Neuronal stem cell (in vitro differentiated cells): ENCODE data around the gene TMTC4.
A peak's percentile ranks its signal among the peaks of the same experiment; 100 is the strongest.
"Not testable (repeated sequence)": the region's sequence is repeated elsewhere in the genome, so short reads cannot be mapped to it uniquely, and the experiment has no call there.

Experiments used
- DNase-seq: peaks from one replicate; pipeline ENCODE4 v3.0.0-alpha.2; 2013; ENCODE audit warnings: low spot score
- H2AFZ ChIP-seq: one replicate; pipeline ENCODE4 v1.6.1; 2013; ENCODE audit warnings: mild to moderate bottlenecking, low read length, inconsistent platforms
- H2AK5ac ChIP-seq: 2 replicates; pipeline ENCODE4 v1.6.1; 2013; ENCODE audit warnings: low read depth, mild to moderate bottlenecking, inconsistent platforms, low read length, moderate library complexity, mixed read lengths
- H2BK120ac ChIP-seq: 2 replicates; pipeline ENCODE4 v1.6.1; 2013; ENCODE audit warnings: low read depth, mild to moderate bottlenecking, inconsistent platforms, low read length, moderate library complexity, mixed read lengths
- H2BK12ac ChIP-seq: one replicate; pipeline ENCODE4 v1.6.1; 2013; ENCODE audit warnings: low read length, inconsistent platforms
- H2BK15ac ChIP-seq: 2 replicates; pipeline ENCODE4 v1.6.1; 2013; ENCODE audit warnings: mild to moderate bottlenecking, low read length, inconsistent platforms, mixed read lengths
- H2BK5ac ChIP-seq: one replicate; pipeline ENCODE4 v1.6.1; 2013; ENCODE audit warnings: inconsistent platforms, mild to moderate bottlenecking, low read length, moderate library complexity
- H3K14ac ChIP-seq: one replicate; pipeline ENCODE4 v1.6.1; 2013; ENCODE audit warnings: low read length, inconsistent platforms
- H3K18ac ChIP-seq: 2 replicates; pipeline ENCODE4 v1.6.1; 2013; ENCODE audit warnings: low read length, inconsistent platforms
- H3K23ac ChIP-seq: 2 replicates; pipeline ENCODE4 v1.6.1; 2013; ENCODE audit warnings: low read depth, mild to moderate bottlenecking, mixed read lengths, low read length, inconsistent platforms; ENCODE audit not compliant: poor library complexity
- H3K27ac ChIP-seq: replicated peaks from 3 replicates; pipeline ENCODE4 v1.5.1; 2013; ENCODE audit warnings: low read length, inconsistent platforms
- H3K27me3 ChIP-seq, 3 experiments: 2 replicates each; pipeline ENCODE4 v1.6.1; 2013; ENCODE audit warnings: low read length in 3 of 3, mild to moderate bottlenecking in 2 of 3, inconsistent platforms in 1 of 3, low read depth in 1 of 3, mixed read lengths in 1 of 3, moderate library complexity in 1 of 3; ENCODE audit not compliant: control insufficient read depth in 3 of 3, insufficient read depth in 3 of 3
- H3K36me3 ChIP-seq, 2 donors: replicated peaks in 1 of 2; 2 replicates each; pipeline ENCODE4 v1.6.1; 2013; ENCODE audit warnings: low read length in 2 of 2; ENCODE audit not compliant: control insufficient read depth in 2 of 2, insufficient read depth in 2 of 2
- H3K4ac ChIP-seq: 2 replicates; pipeline ENCODE4 v1.6.1; 2013; ENCODE audit warnings: inconsistent platforms, mild to moderate bottlenecking, low read length, moderate library complexity
- H3K4me1 ChIP-seq, 2 donors: 1 replicate in 1 of 2; 2 replicates in 1 of 2; pipeline ENCODE4 v1.6.1; 2013; ENCODE audit warnings: low read length in 2 of 2, low read depth in 1 of 2; ENCODE audit not compliant: control insufficient read depth in 2 of 2, insufficient read depth in 1 of 2
- H3K4me2 ChIP-seq: one replicate; pipeline ENCODE4 v1.6.1; 2013; ENCODE audit warnings: mild to moderate bottlenecking, low read length, inconsistent platforms; ENCODE audit not compliant: insufficient read depth, poor library complexity, severe bottlenecking
- H3K4me3 ChIP-seq, 2 donors: 2 replicates each; pipeline ENCODE4 v1.5.1; 2013; ENCODE audit warnings: low read length in 2 of 2, mild to moderate bottlenecking in 2 of 2, inconsistent platforms in 1 of 2, moderate library complexity in 1 of 2
- H3K79me1 ChIP-seq: one replicate; pipeline ENCODE4 v1.6.1; 2013; ENCODE audit warnings: low read depth, mild to moderate bottlenecking, inconsistent platforms, low read length, moderate library complexity
- H3K9ac ChIP-seq: one replicate; pipeline ENCODE4 v1.6.1; 2013; ENCODE audit warnings: mild to moderate bottlenecking, low read depth, low read length, inconsistent platforms; ENCODE audit not compliant: poor library complexity
- H3K9me3 ChIP-seq, 2 donors: replicated peaks in 1 of 2; 2 replicates each; pipeline versions ENCODE3 to v1.6.1; 2013; ENCODE audit warnings: low read length in 2 of 2, mild to moderate bottlenecking in 2 of 2, inconsistent platforms in 1 of 2, low read depth in 1 of 2, mixed read lengths in 1 of 2, moderate library complexity in 1 of 2; ENCODE audit not compliant: control insufficient read depth in 2 of 2, insufficient read depth in 1 of 2
- H4K8ac ChIP-seq: one replicate; pipeline ENCODE4 v1.6.1; 2013; ENCODE audit warnings: low read depth, mild to moderate bottlenecking, inconsistent platforms, low read length, moderate library complexity
- H4K91ac ChIP-seq: one replicate; pipeline ENCODE4 v1.6.1; 2013; ENCODE audit warnings: low read length, low read depth, mild to moderate bottlenecking, inconsistent platforms; ENCODE audit not compliant: poor library complexity
- WGBS, 2 donors: extraction: QIAGEN DNeasy Blood & Tissue Kit; methylation state at CpG; one replicate each; pipeline ENCODE4 v1.1.7; 2013; ENCODE audit warnings: missing lambda C conversion rate in 2 of 2, mixed read lengths in 1 of 2; ENCODE audit not compliant: insufficient read length in 2 of 2, insufficient replicate concordance in 1 of 2; ENCODE audit errors: extremely low coverage in 2 of 2; 5-methylcytosine and 5-hydroxymethylcytosine counted together

TMTC4 gene

DNA sequence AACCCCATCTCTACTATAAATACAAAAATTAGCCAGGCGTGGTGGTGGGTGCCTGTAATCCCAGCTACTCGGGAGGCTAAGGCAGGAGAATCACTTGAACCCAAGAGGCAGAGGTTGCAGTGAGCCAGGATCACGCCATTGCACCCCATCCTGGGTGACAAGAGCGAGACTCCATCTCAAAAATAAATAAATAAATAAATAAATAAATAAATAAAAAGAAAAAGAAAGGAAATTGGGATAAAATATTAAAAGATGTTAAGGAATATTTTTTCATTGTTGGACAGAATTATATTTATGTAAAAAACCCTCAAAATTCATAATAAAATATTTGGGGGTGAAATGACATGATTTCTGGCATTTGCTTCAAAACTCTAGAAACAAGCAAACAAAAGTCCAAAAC lies 97.4 kb downstream of the TMTC4 start:
- H2AFZ ChIP-seq, H3K27ac ChIP-seq, DNase-seq, H3K23ac ChIP-seq, H4K91ac ChIP-seq, H3K4me2 ChIP-seq, H3K4me1 ChIP-seq, H2AK5ac ChIP-seq, H2BK5ac ChIP-seq, H3K9ac ChIP-seq, H4K8ac ChIP-seq, H3K36me3 ChIP-seq, H2BK120ac ChIP-seq, H3K4ac ChIP-seq, H3K4me3 ChIP-seq, H3K79me1 ChIP-seq, H3K27me3 ChIP-seq, H2BK15ac ChIP-seq, H2BK12ac ChIP-seq, H3K14ac ChIP-seq, H3K18ac ChIP-seq: not testable (repeated sequence)
- peaks cover 5 to 10% of the 10 kb centered on the region in 2 donors for H3K9me3 ChIP-seq
- WGBS, 2 donors: no CpG with 5 or more reads among the region's 4 CpGs

- Histone ChIP-seq H3K27ac (no peak overlapping the region), H3K4me1 (no peaks in the 10 kb centered on the region), H2BK120ac (no peak overlapping the region), H2BK15ac (no peak overlapping the region), H2AK5ac (no peak overlapping the region), H4K91ac (no peak overlapping the region), H3K4ac (no peak overlapping the region), H2BK5ac (no peak overlapping the region), H2BK12ac (no peak overlapping the region), H3K79me1 (no peaks in the 10 kb centered on the region), H3K9ac (no peak overlapping the region), H3K27me3 (no peaks in the 10 kb centered on the region), H3K36me3 (no peaks in the 10 kb centered on the region), H3K4me2 (no peak overlapping the region), H3K18ac (no peak overlapping the region), H2AFZ (no peak overlapping the region), H3K4me3 (no peak overlapping the region), H3K9me3 (no peaks in the 10 kb centered on the region), H3K14ac (no peak overlapping the region), H4K8ac (no peak overlapping the region), H3K23ac (no peak overlapping the region)
- DNase-seq: peak; percentile 66
- WGBS, 2 donors: no CpG with 5 or more reads among the region's 2 CpGs
Observed at GRCh38 chr13:100573121-100573520, 101.5 kb downstream of the TMTC4 start.

- no peak overlapping the region for H4K8ac ChIP-seq
- DNase-seq: no peak
- no peak overlapping the region for H3K9ac ChIP-seq
Observed at GRCh38 chr13:100566543-100566942, 108.1 kb downstream of the TMTC4 start.

GRCh38 chr13:100565286-100565685 lies 109.3 kb downstream of the TMTC4 start:
- Histone ChIP-seq H3K9ac (no peak overlapping the region), H3K23ac (no peak overlapping the region), H3K79me1 (no peaks in the 10 kb centered on the region), H2BK120ac (no peak overlapping the region), H2BK5ac (no peak overlapping the region), H3K4me3 (no peak overlapping the region), H3K36me3 (no peaks in the 10 kb centered on the region), H3K18ac (no peak overlapping the region), H3K27me3 (no peaks in the 10 kb centered on the region), H3K9me3 (peaks cover 0 to 3% of the 10 kb centered on the region in 2 donors), H3K4me1 (no peaks in the 10 kb centered on the region), H2BK15ac (no peak overlapping the region), H4K91ac (no peak overlapping the region), H2BK12ac (no peak overlapping the region), H2AFZ (no peak overlapping the region), H2AK5ac (no peak overlapping the region), H3K14ac (no peak overlapping the region), H3K27ac (no peak overlapping the region), H3K4ac (no peak overlapping the region), H4K8ac (no peak overlapping the region), H3K4me2 (no peak overlapping the region)
- no peak for DNase-seq
- WGBS, 2 donors: no CpG with 5 or more reads among the region's 8 CpGs

More at GRCh38 chr13:100566543-100566942, 108.1 kb downstream of the TMTC4 start:
- Histone ChIP-seq H4K91ac (no peak overlapping the region), H3K36me3 (no peaks in the 10 kb centered on the region), H3K27ac (no peak overlapping the region), H2BK5ac (no peak overlapping the region), H3K27me3 (no peaks in the 10 kb centered on the region), H2BK120ac (no peak overlapping the region), H2BK15ac (no peak overlapping the region), H3K79me1 (no peaks in the 10 kb centered on the region), H2BK12ac (no peak overlapping the region), H3K9me3 (peaks cover 0 to 3% of the 10 kb centered on the region in 2 donors), H3K4me3 (no peak overlapping the region), H2AFZ (no peak overlapping the region), H3K4me1 (no peaks in the 10 kb centered on the region), H3K23ac (no peak overlapping the region), H2AK5ac (no peak overlapping the region), H3K18ac (no peak overlapping the region), H3K4me2 (no peak overlapping the region), H3K14ac (no peak overlapping the region), H3K4ac (no peak overlapping the region)
- no CpG with 5 or more reads among the region's 6 CpGs for WGBS, 2 donors
